GM12878 (cell line): ENCODE results near the gene WDR64. TPM values are rescaled to one million over a fixed set of nuclear protein-coding genes. Genes with fewer than 3 reads are reported as not detected.

Experiments used
- ATAC-seq: fragments of 200-7000 bp; cut with Tn5 transposase; 3 replicates; pipeline ENCODE4 v1.9.1; 2020; ENCODE audit warnings: mild to moderate bottlenecking, moderate library complexity
- BruUV-seq: library from RNA; stranded (reverse); fragments of 400-500 nt; replicated peaks from 2 replicates; lab custom pipeline; 2021; lab: Mats Ljungman, UMichigan
- CTCF ChIA-PET: fragments of 300-600 bp; sonication (Branson Sonifier 250); formaldehyde crosslinking; extraction: SDS; loops from one replicate; lab custom pipeline; 2021; ENCODE audit warnings: inconsistent platforms; lab: Yijun Ruan, JAX
- POLR2A ChIA-PET: fragments of 350-600 bp; formaldehyde crosslinking; extraction: SDS; loops from one replicate; lab custom pipeline; 2021; ENCODE audit warnings: inconsistent platforms; lab: Charles Lee
- RAD21 ChIA-PET: fragments of 300-600 bp; sonication (Branson Sonifier 250); formaldehyde crosslinking; loops from one replicate; lab custom pipeline; 2023; ENCODE audit warnings: antibody characterized with exemption; ENCODE audit not compliant: unreplicated experiment; lab: Charles Lee
- SMC1A ChIA-PET: fragments of 300-600 bp; sonication (Branson Sonifier 250); formaldehyde crosslinking; loops from one replicate; lab custom pipeline; 2023; ENCODE audit not compliant: unreplicated experiment, uncharacterized antibody; lab: Charles Lee
- DNase-seq: peaks from one replicate; pipeline ENCODE4 v3.0.0-alpha.2; 2011; ENCODE audit warnings: low read depth, low spot score
- FAIRE-seq: peaks from 3 replicates; lab custom pipeline; 2011; peaks lifted over from hg19 to GRCh38; lab: Jason Lieb, UNC
- H2AFZ ChIP-seq: 2 replicates; pipeline ENCODE4 v1.6.0; 2011; ENCODE audit warnings: low read depth, low read length, control low read depth; ENCODE audit not compliant: control insufficient read depth
- H3K27ac ChIP-seq: 2 replicates; pipeline ENCODE4 v1.5.1; 2011; ENCODE audit warnings: control low read depth; ENCODE audit not compliant: control insufficient read depth, insufficient read depth
- H3K27me3 ChIP-seq, 2 experiments: replicated peaks in 1 of 2; 2 replicates each; pipeline versions ENCODE4 v1.6.0 to v1.6.1; 2011; ENCODE audit warnings: low read length in 1 of 2; ENCODE audit not compliant: control insufficient read depth in 2 of 2, insufficient read depth in 2 of 2
- H3K36me3 ChIP-seq, 2 experiments: 2 replicates each; pipeline ENCODE4 v1.5.1; 2011; ENCODE audit warnings: low read length in 1 of 2; ENCODE audit not compliant: control insufficient read depth in 2 of 2, insufficient read depth in 2 of 2
- H3K4me1 ChIP-seq: 2 replicates; pipeline ENCODE4 v1.6.1; 2011; ENCODE audit warnings: mild to moderate bottlenecking, low read length, moderate library complexity, mixed read lengths; ENCODE audit not compliant: control insufficient read depth, insufficient read depth
- H3K4me2 ChIP-seq: 2 replicates; pipeline ENCODE4 v1.6.0; 2011; ENCODE audit warnings: control low read depth; ENCODE audit not compliant: control insufficient read depth, insufficient read depth
- H3K4me3 ChIP-seq: fragments of 200-600 bp; sonication (generic); 2 replicates; pipeline ENCODE4 v1.5.1; 2016
- H3K79me2 ChIP-seq: 2 replicates; pipeline ENCODE4 v1.6.0; 2011; ENCODE audit warnings: low read length; ENCODE audit not compliant: control insufficient read depth, insufficient read depth
- H3K9ac ChIP-seq: 2 replicates; pipeline ENCODE4 v1.8.0; 2011; ENCODE audit warnings: low read length, control low read depth, mixed read lengths; ENCODE audit not compliant: control insufficient read depth, insufficient read depth
- H3K9me3 ChIP-seq: replicated peaks from 3 replicates; pipeline ENCODE4 v1.5.1; 2011; ENCODE audit warnings: mild to moderate bottlenecking, low read length; ENCODE audit not compliant: control insufficient read depth, insufficient read depth
- H4K20me1 ChIP-seq: 2 replicates; pipeline ENCODE4 v1.6.0; 2011; ENCODE audit not compliant: control insufficient read depth, insufficient read depth
- BACH1 ChIP-seq: fragments of 450-650 bp; IDR thresholded peaks from 2 replicates; pipeline ENCODE4 v1.6.1; 2017; ENCODE audit warnings: mild to moderate bottlenecking, borderline replicate concordance
- CBX3 ChIP-seq: fragments of 200-600 bp; sonication (generic); IDR thresholded peaks from 2 replicates; pipeline ENCODE4 v1.6.1; 2016; ENCODE audit warnings: low read depth, borderline replicate concordance
- CHD4 ChIP-seq: fragments of 200-600 bp; sonication (generic); IDR thresholded peaks from 2 replicates; pipeline ENCODE4 v1.6.1; 2016; ENCODE audit warnings: mild to moderate bottlenecking
- EGR1 ChIP-seq, 2 experiments: IDR thresholded peaks; 1 replicate in 1 of 2; 2 replicates in 1 of 2; pipeline ENCODE4 v1.6.1; 2011 to 2012; ENCODE audit warnings: low read depth in 2 of 2, low read length in 2 of 2, borderline replicate concordance in 1 of 2, mild to moderate bottlenecking in 1 of 2, moderate library complexity in 1 of 2
- ETV6 ChIP-seq, 2 experiments: fragments of 450-650 bp in 1 of 2; IDR thresholded peaks in 1 of 2; conservative IDR thresholded peaks in 1 of 2; 2 replicates each; pipeline ENCODE4 v1.6.1; 2014; ENCODE audit warnings: antibody characterized with exemption in 1 of 2, borderline replicate concordance in 1 of 2, low read depth in 1 of 2, mild to moderate bottlenecking in 1 of 2, moderate library complexity in 1 of 2
- FOS ChIP-seq: IDR thresholded peaks from 3 replicates; pipeline ENCODE4 v1.6.1; 2011; ENCODE audit warnings: borderline replicate concordance; ENCODE audit not compliant: insufficient read length; ENCODE audit errors: extremely low read depth
- JUNB ChIP-seq: IDR thresholded peaks from 2 replicates; pipeline ENCODE4 v1.6.1; 2016; ENCODE audit warnings: antibody characterized with exemption, mild to moderate bottlenecking
- NFYB ChIP-seq: IDR thresholded peaks from 2 replicates; pipeline ENCODE4 v1.6.1; 2011; ENCODE audit warnings: low read depth, mild to moderate bottlenecking, low read length, improper control_type of control experiment, moderate library complexity; ENCODE audit not compliant: insufficient read depth
- NR2F1 ChIP-seq: fragments of 450-650 bp; conservative IDR thresholded peaks from 2 replicates; pipeline ENCODE4 v1.6.1; 2017; ENCODE audit warnings: mild to moderate bottlenecking
- PML ChIP-seq: IDR thresholded peaks from 2 replicates; pipeline ENCODE4 v1.6.1; 2012; ENCODE audit warnings: low read length, inconsistent platforms
- PRDM15 ChIP-seq: fragments of 450-650 bp; formaldehyde crosslinking; IDR thresholded peaks from 2 replicates; pipeline ENCODE4 v1.4.0; 2020; ENCODE audit warnings: mild to moderate bottlenecking, moderate library complexity
- SUPT20H ChIP-seq: IDR thresholded peaks from 2 replicates; pipeline ENCODE4 v1.6.1; 2011; ENCODE audit warnings: low read depth, mild to moderate bottlenecking, low read length, moderate library complexity, borderline replicate concordance; ENCODE audit not compliant: control insufficient read depth
- TAF1 ChIP-seq: IDR thresholded peaks from 2 replicates; pipeline ENCODE4 v1.6.1; 2011; ENCODE audit warnings: mild to moderate bottlenecking, low read depth, low read length, borderline replicate concordance
- TARDBP ChIP-seq: IDR thresholded peaks from 2 replicates; pipeline ENCODE4 v1.6.1; 2016; ENCODE audit warnings: borderline replicate concordance
- WRNIP1 ChIP-seq: IDR thresholded peaks from 2 replicates; pipeline ENCODE4 v1.6.1; 2011; ENCODE audit warnings: low read depth, low read length, improper control_type of control experiment, borderline replicate concordance
- ZBTB4 ChIP-seq: fragments of 450-650 bp; formaldehyde crosslinking; IDR thresholded peaks from 2 replicates; pipeline ENCODE4 v1.4.0; 2022; ENCODE audit warnings: mild to moderate bottlenecking, moderate library complexity
- WGBS: methylation state at CpG from one replicate; pipeline ENCODE4 v1.1.6; 2016; ENCODE audit warnings: low lambda C conversion rate; ENCODE audit not compliant: insufficient replicate concordance, insufficient coverage; ENCODE audit errors: missing lambda C conversion rate; 5-methylcytosine and 5-hydroxymethylcytosine counted together
- in situ Hi-C: fragments of 300-500 bp; cut with MboI; formaldehyde crosslinking; loops from 9 replicates; pipeline ENCODE4 v1.14.3; 2018; ENCODE audit warnings: mixed read lengths
- intact Hi-C: fragments of 100-400 bp; cut with micrococcal nuclease; formaldehyde crosslinking; loops from one replicate; pipeline ENCODE4 v1.14.2; 2022; ENCODE audit not compliant: unreplicated experiment
- polyA plus RNA-seq, 11 experiments: library from polyadenylated mRNA; depleted of rRNA in 4 of 11; unstranded in 6 of 11; stranded (reverse) in 5 of 11; fragments of >200 nt; fragmentation: Nextera tagmentation in 4 of 11; fragmentation: Illumina TruSeq in 1 of 11; extraction: Ambion mirVana in 4 of 11; extraction: Trizol in 1 of 11; gene quantifications; 1 replicate in 1 of 11; 2 replicates in 10 of 11; pipeline versions ENCODE4 v1.2.1 to v1.2.3, GENCODE V29; 2011 to 2016; ENCODE audit warnings: inconsistent platforms in 2 of 11, missing spikeins in 2 of 11, low read depth in 1 of 11
- total RNA-seq, 4 experiments: library from RNA; depleted of rRNA in 3 of 4; stranded (reverse); fragments of >200 nt in 3 of 4; fragmentation: Illumina TruSeq in 1 of 4; extraction: Trizol in 1 of 4; gene quantifications; 2 replicates each; pipeline versions ENCODE4 v1.2.1 to v1.2.3, GENCODE V29; 2013 to 2021

Gene WDR64
- total and polyA plus RNA-seq, 10 of the 15 experiments (the other 5 are each of a cell fraction or from before 2014, with no cell fraction given) = 0.01 TPM; not detected in 9

GRCh38 chr1:241841691-241842090 lies 189.6 kb downstream of the WDR64 start:
- Histone ChIP-seq H3K4me2 (no peak overlapping the region), H3K27ac (no peak overlapping the region), H3K9me3 (no peaks in the 10 kb centered on the region)
- ATAC-seq = no peak
- TF ChIP-seq ETV6 (conservative IDR thresholded peaks at IDR 0.05 in 1 of 2, IDR thresholded peaks at IDR 0.05 in 1 of 2; ENCODE audit: borderline replicate concordance in 1 of 2, low read depth in 1 of 2) (no peak), JUNB (no peak), TAF1 (no peak), CHD4 (no peak), PML (no peak), SUPT20H (no peak), CBX3 (no peak), EGR1 (IDR thresholded peaks at IDR 0.05; ENCODE audit: borderline replicate concordance in 1 of 2, low read depth in 2 of 2, low read length in 2 of 2) (no peak), NR2F1 (no peak), BACH1 (no peak), PRDM15 (no peak), NFYB (no peak), WRNIP1 (no peak), ZBTB4 (no peak), FOS (no peak), TARDBP (no peak)
- TF ChIP-seq, all 136 proteins: peak for 0
- Histone ChIP-seq H2AFZ (no peak overlapping the region), H3K79me2 (no peaks in the 10 kb centered on the region), H4K20me1 (no peaks in the 10 kb centered on the region), H3K9ac (no peak overlapping the region), H3K4me3 (no peak overlapping the region), H3K27me3 (no peaks in the 10 kb centered on the region), H3K36me3 (no peaks in the 10 kb centered on the region), H3K4me1 (peaks cover 11% of the 10 kb centered on the region; the same call in 1 of the 2 replicates)
- DNase-seq (no peak), FAIRE-seq (no peak)
- RAD21 ChIA-PET = no interaction called here
- in situ Hi-C loops (loop anchor here (5.0 kb wide), 1 partner anchor 229 kb away; no protein-coding TSS in a partner anchor), intact Hi-C loops (no loop called here)
- WGBS = 97% methylated on average over 3 of the region's 3 CpGs
- SMC1A ChIA-PET = interaction anchor here (0.9 to 1.4 kb wide), 3 partner anchors 22 to 230 kb away, joined by 3 read pairs; no protein-coding TSS in a partner anchor
- CTCF ChIA-PET = interaction anchor here (0.9 to 4.1 kb wide), 4 partner anchors 9 to 231 kb away, joined by 3 to 10 read pairs (median 4); partner anchors contain the start of gene MAP1LC3C
- POLR2A ChIA-PET = no interaction called here
- BruUV-seq = no TSS peak
